ENCODE measurements around the gene MRPL24. TPM values are rescaled to one million over a fixed set of nuclear protein-coding genes. Genes with fewer than 3 reads are reported as not detected.

MRPL24 gene
- total RNA-seq, 1 donor from 2014 or later: 65.8 TPM

GRCh38 chr1:156726549-156727226, 14.2 kb downstream of the MRPL24 start:
- no peaks in the 10 kb centered on the region for H3K27me3 Mint-ChIP-seq
- ChIA-PET POLR2A (interaction anchor here (0.5 to 7.4 kb wide), 11 partner anchors 9 to 225 kb away, joined by 3 to 153 read pairs (median 5); partner anchors contain the start of genes HDGF, MRPL24, NTRK1 and PRCC), CTCF (interaction anchor here (0.9 to 6.5 kb wide), 32 partner anchors 9 to 166 kb away, joined by 3 to 182 read pairs (median 8); partner anchors contain the start of genes CRABP2, HDGF, INSRR and MRPL24)
- no peak for TF ChIP-seq CTCF (IDR thresholded peaks at IDR 0.05)
- H3K27ac Mint-ChIP-seq: no peak overlapping the region
- H3K4me1 Mint-ChIP-seq: peaks cover 25% of the 10 kb centered on the region
- ATAC-seq (ENCODE audit: low read depth) (no peak), DNase-seq (no peak)
- H3K9me3 Mint-ChIP-seq: no peaks in the 10 kb centered on the region
- intact Hi-C loops (cut with micrococcal nuclease): loop anchor here (1.0 kb wide), 3 partner anchors 20 to 134 kb away; partner anchors contain the start of gene NTRK1
- no peak overlapping the region for H3K4me3 Mint-ChIP-seq
- peaks cover 42% of the 10 kb centered on the region for H3K36me3 Mint-ChIP-seq (ENCODE audit: low read depth)

- Mint-ChIP-seq H3K27me3 (no peaks in the 10 kb centered on the region), H3K4me1 (peaks cover 25% of the 10 kb centered on the region), H3K4me3 (no peak overlapping the region), H3K27ac (no peak overlapping the region), H3K36me3 (ENCODE audit: low read depth) (peaks cover 46% of the 10 kb centered on the region), H3K9me3 (no peaks in the 10 kb centered on the region)
- ChIA-PET POLR2A (interaction anchor here (0.6 to 7.4 kb wide), 10 partner anchors 17 to 134 kb away, joined by 3 to 153 read pairs (median 8); partner anchors contain the start of genes CRABP2, HDGF, MRPL24 and NTRK1), CTCF (interaction anchor here (0.6 to 6.5 kb wide), 40 partner anchors 9 to 233 kb away, joined by 3 to 182 read pairs (median 6); partner anchors contain the start of genes CRABP2, HDGF, INSRR and MRPL24)
- DNase-seq (peak; percentile 78), ATAC-seq (ENCODE audit: low read depth) (peak; percentile 40)
- TF ChIP-seq CTCF (IDR thresholded peaks at IDR 0.05): peak; percentile 83
- intact Hi-C loops (cut with micrococcal nuclease): loop anchor here (1.0 kb wide), 5 partner anchors 19 to 135 kb away; partner anchors contain the start of gene NTRK1
These were observed 15.1 kb downstream of the MRPL24 start for GRCh38 chr1:156725683-156726280.

- DNase-seq (no peak), ATAC-seq (ENCODE audit: low read depth) (no peak)
- Mint-ChIP-seq H3K27me3 (no peaks in the 10 kb centered on the region), H3K9me3 (no peaks in the 10 kb centered on the region), H3K27ac (no peak overlapping the region), H3K36me3 (ENCODE audit: low read depth) (peaks cover 51% of the 10 kb centered on the region), H3K4me3 (no peak overlapping the region), H3K4me1 (peaks cover 10% of the 10 kb centered on the region)
- CTCF ChIA-PET: interaction anchor here (0.6 to 1.9 kb wide), 2 partner anchors 32 to 95 kb away, joined by 3 to 12 read pairs; no protein-coding TSS in a partner anchor
- TF ChIP-seq CTCF (IDR thresholded peaks at IDR 0.05): no peak
- POLR2A ChIA-PET: interaction anchor here (0.5 to 0.9 kb wide), 3 partner anchors 8 to 54 kb away, joined by 3 to 4 read pairs (median 3); no protein-coding TSS in a partner anchor
- intact Hi-C loops (cut with micrococcal nuclease): no loop called here
These were observed 19.4 kb downstream of the MRPL24 start for GRCh38 chr1:156721535-156721934.

GRCh38 chr1:156721131-156721530, 19.8 kb downstream of the MRPL24 start:
- POLR2A ChIA-PET: interaction anchor here (0.5 kb wide), 1 partner anchor 7 kb away, joined by 3 read pairs; no protein-coding TSS in a partner anchor
- H3K36me3 Mint-ChIP-seq (ENCODE audit: low read depth): peaks cover 53% of the 10 kb centered on the region
- no peak for TF ChIP-seq CTCF (IDR thresholded peaks at IDR 0.05)

More at GRCh38 chr1:156721131-156721530, 19.8 kb downstream of the MRPL24 start:
- Mint-ChIP-seq H3K4me1 (peaks cover 10% of the 10 kb centered on the region), H3K27ac (no peak overlapping the region), H3K27me3 (no peaks in the 10 kb centered on the region), H3K9me3 (no peaks in the 10 kb centered on the region), H3K4me3 (no peak overlapping the region)
- intact Hi-C loops (cut with micrococcal nuclease): no loop called here
- no peak for DNase-seq
- CTCF ChIA-PET: interaction anchor here (0.6 to 1.9 kb wide), 2 partner anchors 31 to 94 kb away, joined by 3 to 12 read pairs; no protein-coding TSS in a partner anchor
- ATAC-seq (ENCODE audit: low read depth): no peak

Data from activated B cell treated with CpG ODN at 0.5 μM for 24 hours (primary cell).